ENCODE measurements around the gene OASL.

DNA sequence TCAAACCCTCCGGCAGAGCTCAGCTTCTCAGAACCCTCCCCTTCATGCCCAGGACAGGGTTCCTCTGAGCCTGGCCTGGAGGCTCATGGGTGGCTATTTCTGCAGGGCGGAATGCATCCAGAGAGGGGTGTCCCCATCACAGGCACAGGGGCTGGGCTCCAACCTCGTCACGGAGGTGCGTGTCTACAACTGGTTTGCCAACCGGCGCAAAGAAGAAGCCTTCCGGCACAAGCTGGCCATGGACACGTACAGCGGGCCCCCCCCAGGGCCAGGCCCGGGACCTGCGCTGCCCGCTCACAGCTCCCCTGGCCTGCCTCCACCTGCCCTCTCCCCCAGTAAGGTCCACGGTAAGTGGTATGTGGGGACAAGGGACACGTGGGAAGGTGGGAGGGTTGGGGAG is 45.0 kb downstream of the OASL start:
- TF ChIP-seq, protein P1, sequence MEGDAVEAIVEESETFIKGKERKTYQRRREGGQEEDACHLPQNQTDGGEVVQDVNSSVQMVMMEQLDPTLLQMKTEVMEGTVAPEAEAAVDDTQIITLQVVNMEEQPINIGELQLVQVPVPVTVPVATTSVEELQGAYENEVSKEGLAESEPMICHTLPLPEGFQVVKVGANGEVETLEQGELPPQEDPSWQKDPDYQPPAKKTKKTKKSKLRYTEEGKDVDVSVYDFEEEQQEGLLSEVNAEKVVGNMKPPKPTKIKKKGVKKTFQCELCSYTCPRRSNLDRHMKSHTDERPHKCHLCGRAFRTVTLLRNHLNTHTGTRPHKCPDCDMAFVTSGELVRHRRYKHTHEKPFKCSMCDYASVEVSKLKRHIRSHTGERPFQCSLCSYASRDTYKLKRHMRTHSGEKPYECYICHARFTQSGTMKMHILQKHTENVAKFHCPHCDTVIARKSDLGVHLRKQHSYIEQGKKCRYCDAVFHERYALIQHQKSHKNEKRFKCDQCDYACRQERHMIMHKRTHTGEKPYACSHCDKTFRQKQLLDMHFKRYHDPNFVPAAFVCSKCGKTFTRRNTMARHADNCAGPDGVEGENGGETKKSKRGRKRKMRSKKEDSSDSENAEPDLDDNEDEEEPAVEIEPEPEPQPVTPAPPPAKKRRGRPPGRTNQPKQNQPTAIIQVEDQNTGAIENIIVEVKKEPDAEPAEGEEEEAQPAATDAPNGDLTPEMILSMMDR (IDR thresholded peaks at IDR 0.05) = no peak
- TF ChIP-seq EP300 (IDR thresholded peaks at IDR 0.05) = no peak
- no peak for TF ChIP-seq POLR2A (IDR thresholded peaks at IDR 0.05)
